ENCODE data around the gene TSEN15. TPM values are rescaled to one million over a fixed set of nuclear protein-coding genes. Genes with fewer than 3 reads are reported as not detected.

TSEN15 gene
- total RNA-seq, 1 experiment from 2014 or later, result 71.4 TPM

- no TSS peak for BruUV-seq (replicated peaks)
- no peaks in the 10 kb centered on the region for H3K27me3 Mint-ChIP-seq (ENCODE audit: insufficient read depth, unreplicated experiment)
- CTCF ChIA-PET, result no interaction called here
Observed at GRCh38 chr1:184027826-184028695, 23.5 kb upstream of the TSEN15 start.

DNA sequence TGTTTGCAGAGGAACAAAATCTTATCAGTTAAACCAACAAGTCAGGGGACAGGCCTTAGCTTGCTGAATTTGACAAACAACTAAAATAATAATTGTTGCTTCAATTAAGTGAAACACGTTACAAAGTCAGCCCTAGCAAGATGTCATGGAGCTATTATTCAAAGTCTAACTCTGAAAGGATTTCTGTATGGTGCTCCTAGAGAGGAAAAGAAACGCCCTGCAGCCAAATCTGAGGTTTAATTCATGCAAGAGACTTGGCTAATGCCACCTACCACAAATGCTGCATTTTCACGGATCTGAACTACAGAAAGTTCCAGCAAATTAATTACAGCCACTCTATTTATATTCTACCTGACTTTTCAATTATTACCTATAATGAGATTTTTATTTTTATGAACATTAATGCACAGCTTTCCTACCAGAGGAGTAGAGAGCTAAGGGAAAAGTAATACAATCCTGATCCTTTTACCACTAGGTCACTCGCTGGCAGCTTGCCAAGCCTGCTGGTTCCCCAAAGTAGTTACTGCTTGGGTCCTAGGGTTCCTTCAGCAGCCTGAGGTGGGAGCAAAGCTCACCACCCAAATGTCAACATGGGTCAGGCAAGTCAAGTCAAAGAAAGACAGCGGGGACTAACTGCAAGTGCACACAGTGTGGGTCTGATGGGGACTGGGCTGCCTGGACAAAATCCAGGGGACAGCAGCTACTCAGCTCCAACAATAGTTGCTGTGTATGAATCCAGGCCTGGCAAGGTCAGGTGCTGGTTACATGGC, 22.5 kb upstream of the TSEN15 start:
- no peaks in the 10 kb centered on the region for H3K27me3 Mint-ChIP-seq (ENCODE audit: insufficient read depth, unreplicated experiment)
- no peaks in the 10 kb centered on the region for H3K27me3 ChIP-seq (replicated peaks; ENCODE audit: control insufficient read depth, insufficient read depth, low read length)
- POLR2A ChIA-PET, result interaction anchor here (0.6 kb wide), 1 partner anchor 124 kb away, joined by 7 read pairs; no protein-coding TSS in a partner anchor
- no peak overlapping the region for H3K27ac Mint-ChIP-seq (ENCODE audit: unreplicated experiment)
- H3K4me1 Mint-ChIP-seq (ENCODE audit: low read depth, unreplicated experiment), result peaks cover 5% of the 10 kb centered on the region
- H3K4me1 ChIP-seq, result peaks cover 3% of the 10 kb centered on the region; the same call in 1 of the 2 replicates
- no peak overlapping the region for H3K4me3 ChIP-seq (ENCODE audit: low read depth, low read length)
- H3K4me3 Mint-ChIP-seq (ENCODE audit: unreplicated experiment), result no peak overlapping the region
- CTCF ChIA-PET, result no interaction called here
- no peaks in the 10 kb centered on the region for H3K36me3 ChIP-seq (ENCODE audit: control insufficient read depth, insufficient read depth, low read length)
- BruUV-seq (replicated peaks), result no TSS peak
- TF ChIP-seq CTCF (IDR thresholded peaks at IDR 0.05; ENCODE audit: insufficient read depth in 1 of 2, low read depth in 1 of 2, low read length in 1 of 2, severe bottlenecking in 1 of 2, unreplicated experiment in 1 of 2), result no peak
- DNase-seq, result no peak
- H3K9me3 ChIP-seq, result no peaks in the 10 kb centered on the region
- H3K9me3 Mint-ChIP-seq (ENCODE audit: unreplicated experiment), result no peaks in the 10 kb centered on the region
- intact Hi-C loops (cut with micrococcal nuclease; ENCODE audit: unreplicated experiment), result no loop called here
- no peaks in the 10 kb centered on the region for H3K36me3 Mint-ChIP-seq (ENCODE audit: insufficient read depth, unreplicated experiment)

More at GRCh38 chr1:184027826-184028695, 23.5 kb upstream of the TSEN15 start:
- Mint-ChIP-seq H3K4me3 (ENCODE audit: unreplicated experiment) (no peak overlapping the region), H3K36me3 (ENCODE audit: insufficient read depth, unreplicated experiment) (no peaks in the 10 kb centered on the region), H3K9me3 (ENCODE audit: unreplicated experiment) (no peaks in the 10 kb centered on the region), H3K27ac (ENCODE audit: unreplicated experiment) (no peak overlapping the region), H3K4me1 (ENCODE audit: low read depth, unreplicated experiment) (peaks cover 5% of the 10 kb centered on the region)
- H3K27me3 ChIP-seq (replicated peaks; ENCODE audit: control insufficient read depth, insufficient read depth, low read length), result no peaks in the 10 kb centered on the region
- intact Hi-C loops (cut with micrococcal nuclease; ENCODE audit: unreplicated experiment), result no loop called here
- H3K4me3 ChIP-seq (ENCODE audit: low read depth, low read length), result no peak overlapping the region
- POLR2A ChIA-PET, result interaction anchor here (0.6 kb wide), 1 partner anchor 125 kb away, joined by 7 read pairs; no protein-coding TSS in a partner anchor
- no peaks in the 10 kb centered on the region for H3K36me3 ChIP-seq (ENCODE audit: control insufficient read depth, insufficient read depth, low read length)
- H3K4me1 ChIP-seq, result peaks cover 6% of the 10 kb centered on the region; the same call in 1 of the 2 replicates
- H3K9me3 ChIP-seq, result no peaks in the 10 kb centered on the region
- no peak for TF ChIP-seq CTCF (IDR thresholded peaks at IDR 0.05; ENCODE audit: insufficient read depth in 1 of 2, low read depth in 1 of 2, low read length in 1 of 2, severe bottlenecking in 1 of 2, unreplicated experiment in 1 of 2)
- no peak for DNase-seq

DNA sequence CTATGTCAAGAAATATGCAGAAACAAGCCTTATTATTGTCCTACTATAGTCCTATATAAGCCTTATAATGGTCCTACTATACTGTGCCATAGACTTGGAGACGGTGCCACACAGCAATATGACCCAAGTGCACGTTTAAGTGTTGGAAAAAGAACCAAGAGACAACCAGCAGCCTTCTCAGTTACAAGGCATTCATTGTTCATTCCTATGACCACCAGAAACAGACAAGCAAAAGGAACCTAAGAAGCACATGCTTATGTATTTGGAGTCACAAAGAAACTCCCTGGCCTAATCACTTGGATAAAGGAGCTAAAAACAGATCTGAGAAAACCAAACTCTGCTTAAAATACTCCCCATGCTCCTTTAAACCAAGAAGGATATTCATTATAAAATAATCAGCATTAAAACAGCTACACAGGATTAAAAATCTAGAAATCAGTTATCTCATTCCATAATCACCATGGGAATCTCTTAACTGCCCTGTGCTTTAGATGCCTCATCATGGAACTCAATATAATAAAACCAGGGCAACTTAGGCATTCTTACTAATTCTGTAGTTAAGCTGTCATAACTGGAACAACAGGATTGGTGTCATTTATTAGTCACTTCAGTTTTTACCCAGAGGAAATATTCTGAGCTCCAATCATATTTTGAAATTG, 21.0 kb upstream of the TSEN15 start:
- no TSS peak for BruUV-seq (replicated peaks)
- no peak for DNase-seq
- ChIA-PET CTCF (no interaction called here), POLR2A (no interaction called here)
- Mint-ChIP-seq H3K9me3 (ENCODE audit: unreplicated experiment) (no peaks in the 10 kb centered on the region), H3K36me3 (ENCODE audit: insufficient read depth, unreplicated experiment) (no peaks in the 10 kb centered on the region), H3K4me3 (ENCODE audit: unreplicated experiment) (no peak overlapping the region), H3K27ac (ENCODE audit: unreplicated experiment) (no peak overlapping the region), H3K4me1 (ENCODE audit: low read depth, unreplicated experiment) (peaks cover 7% of the 10 kb centered on the region), H3K27me3 (ENCODE audit: insufficient read depth, unreplicated experiment) (no peaks in the 10 kb centered on the region)
- Histone ChIP-seq H3K36me3 (ENCODE audit: control insufficient read depth, insufficient read depth, low read length) (no peaks in the 10 kb centered on the region), H3K4me3 (ENCODE audit: low read depth, low read length) (no peak overlapping the region), H3K4me1 (peaks cover 9% of the 10 kb centered on the region; the same call in 1 of the 2 replicates), H3K9me3 (no peaks in the 10 kb centered on the region), H3K27me3 (replicated peaks; ENCODE audit: control insufficient read depth, insufficient read depth, low read length) (no peaks in the 10 kb centered on the region)
- no peak for TF ChIP-seq CTCF (IDR thresholded peaks at IDR 0.05; ENCODE audit: insufficient read depth in 1 of 2, low read depth in 1 of 2, low read length in 1 of 2, severe bottlenecking in 1 of 2, unreplicated experiment in 1 of 2)
- intact Hi-C loops (cut with micrococcal nuclease; ENCODE audit: unreplicated experiment), result no loop called here
